IPS-15b (cell line): ENCODE results near the gene CD6.
A peak's percentile ranks its signal among the peaks of the same experiment; 100 is the strongest.

Experiments used
- H3K27me3 ChIP-seq: one replicate; pipeline ENCODE4 v1.6.1; 2013; ENCODE audit warnings: low read length; ENCODE audit not compliant: control insufficient read depth, insufficient read depth
- H3K36me3 ChIP-seq: one replicate; pipeline ENCODE4 v1.6.1; 2013; ENCODE audit warnings: low read length; ENCODE audit not compliant: control insufficient read depth, insufficient read depth
- H3K4me1 ChIP-seq: one replicate; pipeline ENCODE4 v1.6.1; 2013; ENCODE audit warnings: mild to moderate bottlenecking, low read length; ENCODE audit not compliant: control insufficient read depth, insufficient read depth
- H3K4me3 ChIP-seq: one replicate; pipeline ENCODE4 v1.5.1; 2013; ENCODE audit warnings: low read depth, low read length
- H3K9ac ChIP-seq: one replicate; pipeline ENCODE4 v1.6.1; 2013; ENCODE audit warnings: low read depth, mild to moderate bottlenecking, low read length
- H3K9me3 ChIP-seq: one replicate; pipeline ENCODE4 v1.6.1; 2013; ENCODE audit warnings: mild to moderate bottlenecking, low read length; ENCODE audit not compliant: control insufficient read depth, insufficient read depth

CD6 gene

GRCh38 chr11:60992842-60993409 lies 21.4 kb downstream of the CD6 start:
- Histone ChIP-seq H3K4me1 (no peaks in the 10 kb centered on the region), H3K4me3 (no peak overlapping the region), H3K9me3 (no peaks in the 10 kb centered on the region), H3K9ac (no peak overlapping the region), H3K36me3 (no peaks in the 10 kb centered on the region), H3K27me3 (no peaks in the 10 kb centered on the region)

GRCh38 chr11:60993615-60994014 lies 22.1 kb downstream of the CD6 start:
- Histone ChIP-seq H3K4me1 (no peaks in the 10 kb centered on the region), H3K9me3 (no peaks in the 10 kb centered on the region), H3K27me3 (no peaks in the 10 kb centered on the region), H3K4me3 (no peak overlapping the region), H3K9ac (no peak overlapping the region), H3K36me3 (no peaks in the 10 kb centered on the region)

- Histone ChIP-seq H3K4me3 (no peak overlapping the region), H3K27me3 (no peaks in the 10 kb centered on the region), H3K9ac (no peak overlapping the region), H3K4me1 (no peaks in the 10 kb centered on the region), H3K9me3 (no peaks in the 10 kb centered on the region), H3K36me3 (no peaks in the 10 kb centered on the region)
These were observed 23.1 kb downstream of the CD6 start for GRCh38 chr11:60994541-60995080.

GRCh38 chr11:60995798-60996197 lies 24.3 kb downstream of the CD6 start:
- Histone ChIP-seq H3K4me1 (no peaks in the 10 kb centered on the region), H3K27me3 (no peaks in the 10 kb centered on the region), H3K36me3 (no peaks in the 10 kb centered on the region), H3K4me3 (no peak overlapping the region), H3K9ac (no peak overlapping the region), H3K9me3 (no peaks in the 10 kb centered on the region)

GRCh38 chr11:60996381-60997138 lies 25.1 kb downstream of the CD6 start:
- H3K4me3 ChIP-seq, result no peak overlapping the region
- no peaks in the 10 kb centered on the region for H3K9me3 ChIP-seq
- H3K4me1 ChIP-seq, result no peaks in the 10 kb centered on the region
- H3K9ac ChIP-seq, result no peak overlapping the region
- H3K36me3 ChIP-seq, result no peaks in the 10 kb centered on the region
- no peaks in the 10 kb centered on the region for H3K27me3 ChIP-seq

GRCh38 chr11:61000426-61000825 lies 28.9 kb downstream of the CD6 start:
- Histone ChIP-seq H3K4me3 (no peak overlapping the region), H3K9ac (no peak overlapping the region), H3K4me1 (peaks cover 3% of the 10 kb centered on the region), H3K9me3 (no peaks in the 10 kb centered on the region), H3K36me3 (no peaks in the 10 kb centered on the region), H3K27me3 (peaks cover 9% of the 10 kb centered on the region)

GRCh38 chr11:61001931-61002330 lies 30.5 kb downstream of the CD6 start:
- peaks cover 3% of the 10 kb centered on the region for H3K4me1 ChIP-seq
- H3K4me3 ChIP-seq, result no peak overlapping the region
- H3K36me3 ChIP-seq, result no peaks in the 10 kb centered on the region
- no peaks in the 10 kb centered on the region for H3K9me3 ChIP-seq
- peaks cover 22% of the 10 kb centered on the region for H3K27me3 ChIP-seq
- no peak overlapping the region for H3K9ac ChIP-seq

- Histone ChIP-seq H3K9ac (no peak overlapping the region), H3K4me1 (peaks cover 6% of the 10 kb centered on the region), H3K9me3 (no peaks in the 10 kb centered on the region), H3K27me3 (peaks cover 29% of the 10 kb centered on the region), H3K36me3 (no peaks in the 10 kb centered on the region), H3K4me3 (no peak overlapping the region)
These were observed 31.1 kb downstream of the CD6 start for GRCh38 chr11:61002598-61002997.

- H3K9ac ChIP-seq, result no peak overlapping the region
- H3K36me3 ChIP-seq, result no peaks in the 10 kb centered on the region
- no peaks in the 10 kb centered on the region for H3K9me3 ChIP-seq
- no peak overlapping the region for H3K4me3 ChIP-seq
- H3K4me1 ChIP-seq, result peaks cover 6% of the 10 kb centered on the region
- peaks cover 40% of the 10 kb centered on the region for H3K27me3 ChIP-seq
These were observed 32.7 kb downstream of the CD6 start for GRCh38 chr11:61004180-61004611.

- Histone ChIP-seq H3K4me1 (peaks cover 6% of the 10 kb centered on the region), H3K27me3 (peaks cover 45% of the 10 kb centered on the region), H3K4me3 (no peak overlapping the region), H3K9me3 (no peaks in the 10 kb centered on the region), H3K36me3 (no peaks in the 10 kb centered on the region), H3K9ac (no peak overlapping the region)
These were observed 33.3 kb downstream of the CD6 start for GRCh38 chr11:61004761-61005181.

GRCh38 chr11:61007383-61007955 lies 36.0 kb downstream of the CD6 start:
- Histone ChIP-seq H3K36me3 (no peaks in the 10 kb centered on the region), H3K27me3 (peaks cover 72% of the 10 kb centered on the region), H3K4me1 (peaks cover 6% of the 10 kb centered on the region), H3K9me3 (no peaks in the 10 kb centered on the region), H3K4me3 (peak overlapping the region; percentile 45), H3K9ac (no peak overlapping the region)
